ENCODE measurements around the gene SLC25A47.
"Not testable (repeated sequence)": the region's sequence is repeated elsewhere in the genome, so short reads cannot be mapped to it uniquely, and the experiment has no call there.

Gene SLC25A47

DNA sequence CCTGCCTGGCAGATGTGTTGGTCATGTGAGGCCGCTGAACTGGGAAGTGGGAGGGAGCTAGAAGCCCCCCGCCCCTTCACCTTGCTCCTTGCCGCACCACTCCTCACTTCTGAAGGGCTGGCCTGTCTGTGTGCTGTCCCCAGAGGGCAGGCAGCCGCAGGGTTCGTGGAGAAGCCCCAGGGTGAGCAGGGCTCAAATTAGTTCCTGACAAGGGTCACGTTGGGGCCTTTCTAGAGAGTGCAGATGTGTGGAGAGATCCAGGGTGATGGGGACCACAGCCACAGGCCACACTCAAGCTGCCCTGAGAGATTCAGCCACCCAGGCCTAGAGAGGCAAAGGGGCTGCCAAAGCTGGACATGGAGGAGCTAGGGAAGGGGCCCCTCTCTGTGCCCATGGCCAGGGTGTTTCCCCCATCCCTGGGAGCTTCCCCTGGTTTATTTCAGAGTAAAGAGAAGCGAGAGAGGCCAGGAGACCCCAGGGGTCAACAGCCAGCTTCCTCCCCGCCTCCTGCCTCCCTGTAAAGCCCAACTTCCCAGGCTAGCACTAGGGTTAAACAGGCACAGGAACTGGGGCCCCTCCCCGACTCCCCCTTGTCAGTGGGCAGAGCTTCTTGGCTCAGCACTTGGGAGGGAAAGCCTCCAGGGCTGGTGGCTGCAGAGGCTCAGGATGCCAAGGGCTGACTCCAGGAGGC is 33.1 kb upstream of the SLC25A47 start:
- DNase-seq (ENCODE audit: low spot score): no peak

DNA sequence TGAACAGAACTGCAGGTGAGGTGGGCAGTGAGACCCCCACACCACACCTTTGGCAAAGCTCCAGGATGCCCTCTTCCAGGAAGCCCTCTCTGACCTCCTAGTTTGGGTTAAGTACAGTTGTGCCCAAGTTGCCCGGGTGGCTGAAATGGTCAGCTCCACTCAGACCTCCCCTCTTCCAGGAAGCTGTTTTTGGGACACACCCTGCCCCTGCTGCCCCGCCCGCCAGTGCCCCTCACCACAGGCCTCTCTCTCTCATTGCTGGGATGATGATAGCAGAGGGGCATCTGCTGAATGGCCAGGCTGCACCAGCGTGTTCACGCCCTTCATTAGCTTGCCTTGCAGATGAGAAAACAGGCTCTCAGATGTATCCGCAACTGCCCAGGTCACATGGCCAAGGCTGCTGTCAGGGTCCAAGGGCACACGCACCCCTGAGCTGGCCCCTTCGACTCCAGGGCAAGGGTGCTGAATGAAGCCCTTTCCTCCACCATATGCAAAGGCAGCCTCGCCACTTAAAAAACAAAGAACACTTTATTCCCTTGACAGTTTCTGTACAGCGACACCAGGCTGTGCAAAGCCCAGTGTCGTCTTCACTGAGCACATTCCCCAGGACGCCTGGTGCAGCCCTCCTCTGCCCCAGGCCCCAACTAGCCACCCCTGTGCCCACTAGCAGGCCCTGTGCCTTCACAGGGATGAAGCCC is 32.4 kb upstream of the SLC25A47 start:
- DNase-seq (ENCODE audit: low spot score): no peak

DNA sequence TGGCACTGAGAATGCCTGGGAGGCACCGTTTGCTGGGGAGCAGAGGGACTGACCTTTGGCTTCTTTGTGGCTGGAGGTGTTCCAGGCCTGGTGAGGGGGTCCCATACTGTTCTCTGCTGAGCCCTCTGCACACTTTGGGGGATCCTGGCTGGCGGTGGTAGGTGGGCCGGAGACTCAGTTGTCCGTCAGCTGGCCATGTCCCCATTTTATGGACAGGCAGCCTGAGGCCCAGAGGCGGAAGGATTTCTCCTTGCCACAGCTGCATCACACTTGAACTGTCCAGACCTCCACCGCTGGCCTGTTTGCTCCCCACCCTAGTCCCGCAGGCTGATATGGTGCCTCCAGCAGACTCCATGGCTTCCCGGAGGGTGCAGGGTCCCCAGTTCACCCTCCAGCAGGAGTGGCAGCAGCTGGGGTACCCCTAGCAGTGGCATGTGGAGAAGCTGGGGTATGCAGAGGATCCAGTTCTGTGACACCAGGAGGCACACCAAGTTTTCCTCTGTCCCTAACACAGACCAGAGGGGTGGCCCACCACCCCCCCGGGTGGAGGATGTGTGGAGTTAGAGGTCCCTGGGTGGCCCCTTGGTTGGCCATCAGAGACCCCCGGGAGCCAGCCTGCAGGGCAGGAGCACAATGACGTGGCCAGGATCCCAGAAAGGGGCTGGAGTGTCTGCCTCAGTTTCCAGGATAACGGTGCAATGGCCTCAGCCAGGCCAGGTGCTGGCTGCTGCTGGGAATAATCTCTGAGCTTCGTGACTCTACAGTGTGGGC is 31.6 kb upstream of the SLC25A47 start:
- DNase-seq (ENCODE audit: low spot score): no peak

DNA sequence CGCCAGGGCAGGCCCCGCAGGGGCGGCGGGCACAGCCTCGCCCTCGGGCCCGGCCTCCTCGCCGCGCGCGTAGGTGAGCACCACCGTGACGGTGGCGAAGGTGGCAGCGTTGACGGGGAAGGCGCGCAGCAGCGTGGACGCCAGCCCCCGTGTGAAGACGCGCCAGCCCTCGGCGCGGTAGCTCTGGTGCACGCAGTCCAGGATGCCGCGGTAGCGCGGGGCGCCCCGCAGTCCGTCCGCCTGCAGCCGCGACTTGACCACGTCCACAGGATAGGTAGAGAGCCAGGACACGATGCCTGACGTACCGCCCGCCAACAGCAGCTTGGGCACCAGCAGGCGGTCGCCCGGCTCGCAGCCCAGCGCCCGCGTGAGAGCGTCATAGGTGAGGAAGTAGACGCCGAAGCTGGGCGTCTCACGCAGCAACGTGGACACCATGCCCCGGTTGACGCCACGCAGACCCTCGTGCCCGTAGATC is 30.8 kb upstream of the SLC25A47 start:
- DNase-seq (ENCODE audit: low spot score): no peak

GRCh38 chr14:100292776-100293461 is 30.2 kb upstream of the SLC25A47 start:
- no peak for DNase-seq (ENCODE audit: low spot score)

DNA sequence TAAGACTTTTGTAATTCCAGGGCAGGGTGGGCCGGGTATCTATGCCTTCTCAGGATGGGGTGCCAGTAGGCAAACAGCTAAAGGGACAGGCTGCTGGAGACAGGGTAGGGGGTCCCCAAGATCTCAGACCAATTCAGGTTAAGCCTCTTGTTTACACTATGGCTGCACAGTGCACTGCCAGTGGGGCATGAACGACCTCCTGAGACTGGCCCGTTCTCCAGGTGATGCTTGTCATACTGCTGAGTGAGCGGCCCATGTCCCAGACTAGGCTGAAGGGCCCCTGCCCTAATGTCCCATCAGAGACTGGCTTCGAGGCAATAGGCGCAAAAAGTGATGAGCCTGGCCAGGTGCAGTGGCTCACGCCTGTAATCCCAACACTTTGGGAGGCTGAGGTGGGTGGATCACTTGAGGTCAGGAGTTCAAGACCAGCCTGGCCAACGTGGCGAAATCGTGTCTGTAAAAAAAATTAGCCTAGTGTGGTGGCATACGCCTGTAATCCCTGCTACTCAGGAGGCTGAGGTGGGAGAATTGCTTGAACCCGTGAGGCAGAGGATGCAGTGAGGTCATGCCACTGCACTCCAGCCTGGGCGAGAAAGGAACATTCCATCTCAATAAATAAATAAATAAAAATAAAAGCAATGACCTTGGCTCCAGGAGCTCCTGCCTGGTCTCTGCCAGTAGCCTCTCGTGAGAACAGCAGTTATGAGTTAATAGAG is 29.5 kb upstream of the SLC25A47 start:
- no peak for DNase-seq (ENCODE audit: low spot score)

DNA sequence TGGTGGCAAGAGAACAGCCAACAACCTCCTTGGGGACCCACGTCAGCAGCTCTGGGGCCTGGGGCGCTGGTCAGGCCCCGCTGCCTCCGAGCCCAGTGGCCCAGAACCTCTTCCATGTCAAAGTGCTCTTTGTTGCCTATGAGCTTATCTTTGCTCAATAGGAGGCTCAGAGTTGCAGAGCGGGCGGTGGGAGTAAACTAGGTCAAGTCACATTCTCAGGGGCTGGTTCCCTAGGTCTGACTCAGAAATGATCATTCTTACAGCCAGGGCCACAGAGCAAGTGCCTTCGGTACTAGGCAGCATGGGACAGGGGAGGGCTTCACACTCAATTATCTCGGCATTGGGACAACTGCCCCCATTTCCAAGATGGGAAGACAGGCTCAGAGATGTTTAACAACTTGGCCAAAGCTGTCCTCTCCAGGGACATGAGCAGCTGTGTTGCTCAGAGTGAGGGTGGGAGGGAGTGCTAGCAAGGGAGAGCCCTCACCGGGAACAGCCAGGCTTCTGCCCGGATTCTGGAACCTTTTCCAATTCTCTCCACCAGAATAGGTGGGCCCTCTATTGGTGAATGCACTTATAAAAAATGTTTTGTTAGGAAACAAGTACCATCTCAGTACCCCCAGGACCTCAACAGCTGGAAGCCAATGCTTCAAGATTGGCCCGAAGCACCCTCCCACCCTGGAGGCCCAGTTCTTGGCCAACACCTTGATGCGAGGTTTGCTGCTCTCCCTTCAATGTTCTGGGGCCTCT is 28.8 kb upstream of the SLC25A47 start:
- DNase-seq (ENCODE audit: low spot score): no peak

- DNase-seq (ENCODE audit: low spot score): no peak
Observed at GRCh38 chr14:100294963-100295330, 28.2 kb upstream of the SLC25A47 start.

DNA sequence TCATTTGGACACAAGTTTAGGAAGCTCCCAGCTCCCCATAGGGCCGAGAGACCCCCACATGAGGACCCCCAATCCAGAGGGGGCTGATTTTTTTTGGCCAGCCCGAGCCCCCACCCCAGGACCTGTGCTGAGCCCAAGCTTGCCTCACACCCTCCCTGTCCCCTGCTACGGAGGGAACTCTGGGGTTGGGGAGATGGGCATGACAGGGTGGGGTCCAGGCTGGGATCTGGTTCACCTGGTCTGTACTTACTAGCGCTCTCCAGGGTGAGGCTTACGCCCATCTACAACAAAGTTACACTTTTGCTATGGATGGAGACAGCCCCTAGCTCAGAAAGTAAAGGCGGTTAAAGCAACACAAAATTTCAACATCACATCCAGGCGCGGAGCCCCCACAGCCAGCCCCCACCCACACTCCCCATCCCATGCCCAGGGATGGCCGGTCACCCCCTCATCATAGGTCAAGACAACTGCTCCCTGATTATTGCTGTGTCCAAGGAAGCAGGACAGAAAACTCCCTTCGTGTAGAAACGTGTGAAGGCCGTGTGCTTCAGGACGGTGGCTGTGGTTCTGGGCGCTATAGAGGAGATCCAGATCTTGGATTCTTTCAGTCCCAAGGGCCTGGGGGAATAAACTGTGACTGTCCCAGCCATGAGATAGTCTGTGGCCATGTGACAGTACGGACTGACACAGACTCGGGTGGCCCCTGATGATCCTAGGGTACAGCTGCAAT is 27.6 kb upstream of the SLC25A47 start:
- no peak for DNase-seq (ENCODE audit: low spot score)

- no peak for DNase-seq (ENCODE audit: low spot score)
Observed at GRCh38 chr14:100296106-100296651, 27.0 kb upstream of the SLC25A47 start.

DNA sequence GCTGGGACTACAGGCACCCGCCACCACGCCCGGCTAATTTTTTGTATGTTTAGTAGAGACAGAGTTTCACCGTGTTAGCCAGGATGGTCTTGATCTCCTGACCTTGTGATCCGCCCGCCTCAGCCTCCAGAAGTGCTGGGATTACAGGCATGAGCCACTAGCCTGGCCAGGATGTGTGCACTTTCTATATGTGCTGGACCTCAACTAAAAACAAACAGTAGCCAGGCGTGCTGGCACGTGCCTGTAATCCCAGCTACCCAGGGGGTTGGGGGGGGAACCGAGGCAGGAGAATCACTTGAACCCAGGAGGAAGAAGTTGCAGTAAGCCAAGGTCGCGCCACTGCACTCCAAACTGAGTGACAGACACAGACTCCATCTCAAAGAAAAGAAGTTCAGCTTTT is 26.4 kb upstream of the SLC25A47 start:
- DNase-seq (ENCODE audit: low spot score): not testable (repeated sequence)

- no peak for DNase-seq (ENCODE audit: low spot score)
Observed at GRCh38 chr14:100297320-100298300, 25.5 kb upstream of the SLC25A47 start.

DNA sequence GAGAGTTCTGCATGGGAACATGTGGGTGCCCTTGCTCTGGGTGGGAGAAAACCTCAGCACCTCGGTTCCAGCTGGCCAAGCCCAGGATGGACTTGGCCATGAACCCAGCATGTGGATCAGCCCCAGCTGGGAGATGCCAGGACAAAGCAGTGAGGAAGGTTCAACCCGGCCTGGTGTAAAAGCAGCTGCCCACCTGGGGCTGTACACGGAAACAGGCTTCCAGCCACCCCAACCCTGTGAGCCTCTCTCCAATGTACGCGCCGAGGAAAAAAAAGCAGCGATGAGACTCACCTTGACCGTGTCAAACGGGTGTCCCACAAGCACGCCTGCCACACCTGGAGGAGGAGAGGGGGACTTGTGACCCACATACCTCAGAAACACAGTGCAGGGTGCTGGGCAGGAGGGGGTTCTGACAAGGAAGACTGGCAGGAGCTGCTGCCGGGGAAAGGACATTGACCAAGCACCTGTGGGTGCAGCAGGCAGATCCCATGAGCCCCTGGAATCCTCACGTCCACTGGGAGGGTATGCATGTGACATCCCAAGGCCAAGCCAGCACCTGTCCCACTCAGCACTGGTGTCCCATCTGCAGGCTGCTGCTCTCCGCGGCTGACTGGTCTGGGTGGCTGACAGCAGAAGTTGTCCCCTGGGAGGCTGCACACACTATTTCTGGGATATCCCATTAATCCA is 24.4 kb upstream of the SLC25A47 start:
- DNase-seq (ENCODE audit: low spot score): no peak

GRCh38 chr14:100299238-100299560 is 23.9 kb upstream of the SLC25A47 start:
- DNase-seq (ENCODE audit: low spot score): no peak

DNA sequence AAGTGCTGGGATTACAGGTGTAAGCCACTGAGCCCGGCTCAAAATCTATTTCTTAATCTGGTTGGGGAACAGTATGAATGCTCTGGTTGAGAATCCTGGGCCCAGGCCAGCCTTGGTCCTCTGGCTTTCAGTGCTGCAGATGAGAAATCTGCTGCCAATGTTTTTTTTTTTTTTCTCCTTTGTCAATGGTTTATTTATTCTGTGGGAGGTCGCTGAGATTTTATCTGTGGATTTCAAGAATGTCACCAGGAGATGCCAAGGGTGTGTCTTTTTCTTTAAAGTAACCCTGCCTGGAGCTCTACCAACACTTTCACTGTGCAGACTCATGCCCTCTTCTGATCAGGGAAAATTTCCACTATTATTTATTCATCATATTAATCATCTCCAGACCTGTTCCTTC is 20.5 kb upstream of the SLC25A47 start:
- no peak for DNase-seq (ENCODE audit: low spot score)

DNA sequence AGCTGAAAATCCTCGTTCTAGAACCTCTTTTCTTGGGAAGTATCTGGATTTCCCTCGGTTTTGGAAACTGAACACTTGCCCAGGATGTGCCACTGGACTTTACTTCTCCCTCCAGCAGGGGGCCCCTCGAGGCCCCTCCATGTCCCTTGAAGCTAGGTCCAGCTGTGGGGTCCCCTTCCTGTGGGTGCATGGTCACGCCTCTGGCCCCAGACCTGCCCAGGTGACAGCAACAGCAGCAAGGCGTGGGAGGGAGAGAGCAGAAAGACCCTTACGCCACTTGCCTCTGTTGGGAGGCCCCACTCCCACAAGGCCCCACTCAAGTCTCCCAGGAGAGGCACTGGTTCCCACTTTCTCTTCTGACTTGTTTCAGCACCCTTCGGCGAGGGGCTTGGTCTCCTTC is 20.0 kb upstream of the SLC25A47 start:
- no peak for DNase-seq (ENCODE audit: low spot score)

- no peak for DNase-seq (ENCODE audit: low spot score)
Observed at GRCh38 chr14:100303925-100304324, 19.2 kb upstream of the SLC25A47 start.

DNA sequence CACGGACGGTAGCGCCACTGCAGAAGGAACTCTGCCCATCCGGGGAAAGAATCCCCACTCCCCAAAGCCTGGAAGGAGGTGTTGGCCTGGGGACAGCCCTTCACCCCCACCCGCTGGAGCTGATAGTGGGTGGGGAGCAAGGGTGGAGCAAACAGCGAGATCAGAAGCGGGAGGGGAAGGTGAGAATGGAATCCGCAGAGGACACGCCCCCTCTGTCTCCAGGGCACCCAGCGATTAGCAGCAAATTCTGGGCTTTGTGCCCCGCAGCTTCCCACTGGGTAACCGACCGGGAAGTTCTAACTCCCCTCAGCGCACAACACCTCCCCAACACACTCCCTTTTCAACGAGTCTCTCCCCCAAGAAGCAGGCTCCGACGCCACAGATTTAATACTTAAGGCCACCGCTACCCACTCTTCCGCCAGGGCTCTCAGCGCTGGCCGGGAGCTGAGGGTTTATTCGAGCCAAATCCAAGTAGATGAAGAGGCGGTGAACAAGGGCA is 18.3 kb upstream of the SLC25A47 start:
- DNase-seq (ENCODE audit: low spot score): peak; percentile 68

All from SW480 (cell line).